A673 (cell line): Measurements from ENCODE around the gene ME1. TPM values are rescaled to one million over a fixed set of nuclear protein-coding genes. Genes with fewer than 3 reads are reported as not detected.

Experiments
- BruUV-seq: library from RNA; stranded (reverse); fragments of 400-500 nt; replicated peaks from 2 replicates; lab custom pipeline; 2021; lab: Mats Ljungman, UMichigan
- CTCF ChIA-PET: fragments of 300-600 bp; sonication (Branson Sonifier 250); formaldehyde crosslinking; loops from one replicate; lab custom pipeline; 2022; ENCODE audit warnings: antibody characterized with exemption; lab: Charles Lee
- POLR2A ChIA-PET: fragments of 300-600 bp; sonication (Branson Sonifier 250); formaldehyde crosslinking; loops from one replicate; lab custom pipeline; 2022; ENCODE audit warnings: antibody characterized with exemption; ENCODE audit not compliant: low non-redundant PET; lab: Charles Lee
- DNase-seq: peaks from one replicate; pipeline ENCODE4 v3.0.0-alpha.2; 2015; ENCODE audit warnings: low spot score
- H3K27ac ChIP-seq: fragments of 200-600 bp; sonication (generic); 2 replicates; pipeline ENCODE4 v1.5.1; 2016; ENCODE audit warnings: mixed run types, low read depth, mild to moderate bottlenecking, mixed read lengths, antibody characterized with exemption, low read length; ENCODE audit not compliant: poor library complexity, severe bottlenecking
- H3K27me3 ChIP-seq: fragments of 200-600 bp; sonication (generic); replicated peaks from 2 replicates; pipeline ENCODE4 v1.6.1; 2017; ENCODE audit warnings: mixed run types, low read depth, mild to moderate bottlenecking, mixed read lengths, antibody characterized with exemption, low read length; ENCODE audit not compliant: insufficient read depth, poor library complexity
- H3K36me3 ChIP-seq: fragments of 200-600 bp; sonication (generic); 2 replicates; pipeline ENCODE4 v1.6.1; 2016; ENCODE audit warnings: mixed run types, mild to moderate bottlenecking, mixed read lengths, antibody characterized with exemption, low read length; ENCODE audit not compliant: insufficient read depth, poor library complexity, severe bottlenecking
- H3K4me1 ChIP-seq: fragments of 200-600 bp; sonication (generic); 2 replicates; pipeline ENCODE4 v1.6.1; 2017; ENCODE audit warnings: mixed run types, mild to moderate bottlenecking, mixed read lengths, antibody characterized with exemption, low read length; ENCODE audit not compliant: insufficient read depth, poor library complexity, severe bottlenecking
- H3K4me3 ChIP-seq: fragments of 200-600 bp; sonication (generic); 2 replicates; pipeline ENCODE4 v1.5.1; 2016; ENCODE audit warnings: low read depth, mixed run types, mild to moderate bottlenecking, mixed read lengths, low read length; ENCODE audit not compliant: poor library complexity, severe bottlenecking
- H3K9me3 ChIP-seq: fragments of 200-600 bp; sonication (generic); 2 replicates; pipeline ENCODE4 v1.6.1; 2016; ENCODE audit warnings: mixed run types, low read depth, mild to moderate bottlenecking, mixed read lengths, antibody characterized with exemption, low read length; ENCODE audit not compliant: poor library complexity, severe bottlenecking
- CTCF ChIP-seq: fragments of 300-800, 200-600 bp; sonication (generic); conservative IDR thresholded peaks from 2 replicates; pipeline ENCODE4 v1.5.1; 2017; ENCODE audit warnings: low read depth, mild to moderate bottlenecking, antibody characterized with exemption, low read length, moderate library complexity, mixed read lengths
- EZH2 ChIP-seq: fragments of 200-600 bp; sonication (generic); IDR thresholded peaks from 2 replicates; pipeline ENCODE4 v1.6.1; 2017; ENCODE audit warnings: borderline replicate concordance, low read depth, mild to moderate bottlenecking, mixed read lengths, antibody characterized with exemption, low read length; ENCODE audit not compliant: poor library complexity, severe bottlenecking
- intact Hi-C: fragments of 100-400 bp; cut with micrococcal nuclease; formaldehyde crosslinking; loops from one replicate; pipeline ENCODE4 v1.10.0; 2022; ENCODE audit not compliant: unreplicated experiment
- total RNA-seq: library from RNA; stranded (reverse); gene quantifications from 2 replicates; pipeline ENCODE4 v1.2.3, GENCODE V29; 2021

Gene ME1
- total RNA-seq, 1 experiment from 2014 or later, result 78.8 TPM

- Histone ChIP-seq H3K9me3 (no peaks in the 10 kb centered on the region), H3K27ac (no peak overlapping the region), H3K36me3 (peaks cover 78% of the 10 kb centered on the region), H3K4me3 (no peak overlapping the region), H3K4me1 (no peaks in the 10 kb centered on the region), H3K27me3 (no peaks in the 10 kb centered on the region)
- CTCF ChIA-PET, result no interaction called here
- DNase-seq, result no peak
- BruUV-seq, result no TSS peak
- intact Hi-C loops, result no loop called here
- POLR2A ChIA-PET, result no interaction called here
- TF ChIP-seq CTCF, result no peak
- no peak for TF ChIP-seq EZH2
Observed at GRCh38 chr6:83176246-83176645, 254.6 kb downstream of the ME1 start.

- Histone ChIP-seq H3K36me3 (peaks cover 91% of the 10 kb centered on the region), H3K27ac (peak overlapping the region; percentile 23), H3K9me3 (no peaks in the 10 kb centered on the region), H3K27me3 (no peaks in the 10 kb centered on the region), H3K4me1 (peaks cover 10% of the 10 kb centered on the region), H3K4me3 (no peak overlapping the region)
- ChIA-PET CTCF (no interaction called here), POLR2A (no interaction called here)
- TF ChIP-seq CTCF, result no peak
- no peak for TF ChIP-seq EZH2
- BruUV-seq, result no TSS peak
- intact Hi-C loops, result no loop called here
- peak; percentile 65 for DNase-seq
Observed at GRCh38 chr6:83169511-83169910, 261.3 kb downstream of the ME1 start.

GRCh38 chr6:83169106-83169505, 261.7 kb downstream of the ME1 start:
- POLR2A ChIA-PET, result no interaction called here
- intact Hi-C loops, result no loop called here
- BruUV-seq, result no TSS peak
- H3K27me3 ChIP-seq, result no peaks in the 10 kb centered on the region
- no peaks in the 10 kb centered on the region for H3K9me3 ChIP-seq
- H3K4me3 ChIP-seq, result no peak overlapping the region
- TF ChIP-seq EZH2, result no peak
- TF ChIP-seq CTCF, result no peak
- peaks cover 92% of the 10 kb centered on the region for H3K36me3 ChIP-seq
- H3K4me1 ChIP-seq, result peaks cover 10% of the 10 kb centered on the region
- no peak for DNase-seq
- H3K27ac ChIP-seq, result no peak overlapping the region
- CTCF ChIA-PET, result no interaction called here
